HG02623 (cell line): ENCODE data around the gene PI4KA.
"Not testable (repeated sequence)": the region's sequence is repeated elsewhere in the genome, so short reads cannot be mapped to it uniquely, and the experiment has no call there.

ENCODE experiments used
- ATAC-seq: cut with Tn5 transposase; IDR thresholded peaks from one replicate; pipeline ENCODE4 v1.9.1; 2021; ENCODE audit warnings: moderate library complexity; ENCODE audit not compliant: unreplicated experiment

The PI4KA gene

DNA sequence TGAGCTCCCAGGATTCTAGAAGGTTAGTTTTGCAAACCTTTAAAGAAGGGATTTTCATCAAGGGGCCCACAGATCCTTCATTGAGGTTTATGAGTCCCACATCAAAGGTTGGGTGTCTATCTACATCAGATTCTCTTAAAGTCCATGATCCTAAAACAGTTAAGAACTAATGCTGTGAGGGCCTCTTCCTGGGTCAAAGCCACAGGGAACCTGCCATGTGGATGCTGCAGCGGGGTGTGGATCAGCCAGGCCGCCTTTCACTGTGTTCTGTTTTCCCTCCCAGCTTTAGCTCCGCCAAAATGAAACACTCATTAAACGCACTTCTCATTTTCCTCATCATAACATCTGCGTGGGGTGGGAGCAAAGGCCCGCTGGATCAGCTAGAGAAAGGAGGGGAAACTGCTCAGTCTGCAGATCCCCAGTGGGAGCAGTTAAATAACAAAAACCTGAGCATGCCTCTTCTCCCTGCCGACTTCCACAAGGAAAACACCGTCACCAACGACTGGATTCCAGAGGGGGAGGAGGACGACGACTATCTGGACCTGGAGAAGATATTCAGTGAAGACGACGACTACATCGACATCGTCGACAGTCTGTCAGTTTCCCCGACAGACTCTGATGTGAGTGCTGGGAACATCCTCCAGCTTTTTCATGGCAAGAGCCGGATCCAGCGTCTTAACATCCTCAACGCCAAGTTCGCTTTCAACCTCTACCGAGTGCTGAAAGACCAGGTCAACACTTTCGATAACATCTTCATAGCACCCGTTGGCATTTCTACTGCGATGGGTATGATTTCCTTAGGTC, 79.4 kb downstream of the PI4KA start:
- ATAC-seq = no peak

DNA sequence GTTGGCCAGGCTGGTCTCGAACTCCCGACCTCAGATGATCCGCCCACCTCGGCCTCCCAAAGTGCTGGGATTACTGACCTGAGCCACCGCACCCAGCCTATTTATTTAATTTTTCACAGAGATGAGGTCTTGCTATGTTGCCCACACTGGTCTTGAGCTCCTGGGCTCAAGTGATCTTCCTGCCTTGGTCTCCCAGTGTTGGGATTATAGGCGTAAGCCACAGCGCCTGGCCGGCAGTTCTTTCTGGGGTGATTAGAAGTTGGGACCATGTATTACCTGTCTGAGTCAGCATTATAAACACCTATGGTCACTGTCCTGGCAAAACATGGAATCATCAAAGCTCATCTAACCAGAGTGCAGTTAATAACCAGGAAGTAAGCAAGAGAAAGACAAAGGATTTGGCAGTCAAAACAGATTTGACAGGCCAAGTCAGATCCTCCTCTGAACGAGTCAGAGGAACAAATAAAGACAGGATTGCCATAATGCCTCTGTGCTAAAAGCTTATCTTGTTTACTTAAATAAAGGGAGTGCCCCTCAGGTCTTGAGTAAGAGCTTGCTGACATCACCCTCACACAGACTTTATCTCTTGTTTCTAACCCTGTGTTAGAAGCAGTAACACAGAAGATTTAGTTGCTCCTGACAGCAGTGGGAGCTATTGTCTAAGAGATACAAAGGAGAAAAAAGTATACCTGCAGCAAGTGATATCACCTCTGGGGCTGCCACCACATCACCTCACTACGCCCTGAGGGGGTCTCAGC, 81.0 kb downstream of the PI4KA start:
- ATAC-seq = no peak

DNA sequence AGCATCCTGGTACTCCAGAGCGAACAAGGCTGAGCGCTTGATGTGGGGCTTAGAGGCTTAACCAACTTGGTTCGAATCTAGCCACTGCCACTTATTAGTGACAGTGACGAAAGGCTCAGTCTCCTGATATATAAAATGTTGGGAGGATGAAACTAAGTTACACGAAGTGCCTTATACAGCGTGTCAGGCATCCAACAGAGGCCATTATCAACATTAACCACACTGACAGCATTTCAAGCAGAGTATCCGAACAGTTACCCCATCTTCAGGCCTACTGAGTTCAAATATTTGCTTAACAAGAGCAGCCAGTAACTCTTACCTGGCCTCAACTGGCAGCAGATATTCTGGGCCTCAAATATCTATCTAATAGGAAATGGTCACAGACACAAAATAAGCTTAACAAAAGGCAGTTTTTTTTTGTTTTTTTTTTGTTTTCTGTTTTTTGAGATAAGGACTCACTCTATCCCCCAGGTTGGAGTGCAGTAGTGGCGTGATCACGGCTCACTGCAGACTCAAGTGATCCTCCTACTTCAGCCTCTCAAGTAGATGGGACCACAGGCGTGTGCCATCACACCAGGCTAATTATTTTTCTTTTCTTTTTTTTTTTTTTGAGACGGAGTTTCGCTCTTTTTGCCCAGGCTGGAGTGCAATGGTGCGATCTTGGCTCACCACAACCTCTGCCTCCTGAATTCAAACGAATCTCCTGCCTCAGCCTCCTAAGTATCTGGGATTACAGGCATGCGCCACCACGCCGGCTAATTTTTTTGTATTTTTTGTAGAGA, 81.8 kb downstream of the PI4KA start:
- ATAC-seq = no peak

DNA sequence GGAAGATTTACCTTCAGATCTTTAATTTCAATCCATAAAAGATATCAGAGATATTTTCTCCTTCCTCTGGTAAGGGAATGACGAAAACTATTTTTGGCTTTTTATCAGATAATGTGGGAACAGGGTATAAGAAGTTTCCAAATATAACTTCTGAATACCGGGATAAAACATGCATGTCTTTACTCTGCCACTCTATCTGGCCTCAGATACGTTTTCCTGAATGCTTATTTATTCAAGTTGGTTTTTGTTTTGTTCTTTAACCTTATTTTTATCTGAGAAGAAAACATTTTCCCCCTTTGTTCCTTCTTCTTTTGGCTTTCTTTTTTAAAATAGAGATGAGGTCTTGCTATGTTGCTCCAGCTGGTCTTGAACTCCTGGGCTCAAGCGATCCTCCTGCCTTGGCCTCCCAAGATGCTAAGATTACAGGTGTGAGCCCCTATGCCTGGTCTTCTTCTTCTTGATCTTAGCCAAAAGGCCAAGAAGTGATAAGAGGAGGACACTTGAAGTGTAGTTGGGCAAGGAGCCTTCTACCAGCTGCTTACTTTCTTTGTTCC, 83.2 kb downstream of the PI4KA start:
- no peak for ATAC-seq

DNA sequence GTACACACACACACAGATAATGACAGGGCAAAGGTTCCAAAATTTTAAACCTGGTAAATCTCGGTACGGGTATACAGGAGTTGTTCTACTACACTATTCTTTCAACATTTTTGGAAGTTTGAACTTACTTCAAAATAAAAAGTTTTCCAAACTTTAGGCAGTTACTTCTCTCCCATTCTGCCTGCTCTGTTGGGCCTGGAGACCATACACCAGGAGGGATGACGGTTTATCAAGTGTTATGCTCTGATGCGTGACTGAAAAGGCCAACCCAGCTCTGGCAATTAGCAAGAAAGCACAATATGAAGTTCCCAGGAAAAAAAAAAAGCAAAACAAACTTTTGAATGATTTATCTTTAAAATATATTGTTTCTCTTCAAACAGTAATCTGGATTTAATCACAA, 83.7 kb downstream of the PI4KA start:
- no peak for ATAC-seq

DNA sequence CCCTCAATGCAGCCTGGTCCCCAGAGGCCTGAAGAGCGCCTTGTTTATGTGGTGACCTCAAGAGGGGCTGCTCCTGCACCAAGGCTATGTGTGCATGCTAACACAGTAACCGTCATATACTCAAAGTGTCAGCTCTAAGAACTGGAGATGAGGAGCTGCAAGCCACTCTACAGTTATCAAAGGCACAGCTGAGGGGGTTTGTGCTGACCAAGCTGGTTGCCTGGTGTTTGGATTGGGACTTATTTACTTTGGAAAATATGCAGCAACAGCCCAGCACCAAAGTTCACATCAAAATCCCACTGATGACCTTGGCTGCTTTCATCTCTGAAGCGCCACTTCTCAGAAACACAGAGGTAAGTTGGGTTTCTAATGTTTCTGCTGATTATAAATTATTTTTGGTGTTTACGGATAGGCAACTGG, 84.8 kb downstream of the PI4KA start, which contains the start of gene SERPIND1:
TSS of gene SERPIND1 (plus strand) at position 321 of the 420 bp plus-strand sequence. CDS start 5,200 bp downstream, outside the sequence.
- ATAC-seq = no peak

DNA sequence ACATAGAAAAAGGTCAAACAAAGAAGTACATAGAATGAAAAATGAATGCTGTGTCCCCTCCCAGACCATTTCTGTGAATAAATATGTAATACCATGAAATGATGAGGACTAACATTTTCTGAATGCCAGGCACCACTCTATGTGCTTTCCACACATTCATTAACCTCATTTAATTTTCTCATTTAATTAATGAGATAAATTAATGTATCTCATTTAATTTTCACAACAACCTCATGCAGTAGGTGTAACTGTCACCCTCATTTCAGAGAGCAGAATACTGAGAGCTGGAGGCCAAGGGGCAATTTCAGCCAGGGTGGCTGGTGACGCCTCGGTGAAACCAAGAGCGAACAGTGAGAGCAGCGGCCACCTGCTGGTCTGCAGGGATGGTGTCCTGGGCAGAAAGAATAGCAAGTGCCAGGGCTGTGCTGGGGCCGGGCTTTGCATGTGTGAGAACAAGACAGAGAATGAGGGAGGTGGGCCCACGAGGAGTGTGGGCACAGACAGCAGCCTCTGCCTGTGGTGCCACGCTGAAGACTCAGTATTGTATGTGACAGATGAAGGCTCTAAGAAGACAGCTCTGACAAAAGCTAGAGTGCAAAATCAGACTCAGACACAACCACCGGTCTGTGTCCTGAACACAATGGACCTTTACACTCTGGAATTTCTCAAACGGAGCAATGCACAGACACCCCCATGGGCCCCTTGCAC, 86.5 kb downstream of the PI4KA start:
- no peak for ATAC-seq

DNA sequence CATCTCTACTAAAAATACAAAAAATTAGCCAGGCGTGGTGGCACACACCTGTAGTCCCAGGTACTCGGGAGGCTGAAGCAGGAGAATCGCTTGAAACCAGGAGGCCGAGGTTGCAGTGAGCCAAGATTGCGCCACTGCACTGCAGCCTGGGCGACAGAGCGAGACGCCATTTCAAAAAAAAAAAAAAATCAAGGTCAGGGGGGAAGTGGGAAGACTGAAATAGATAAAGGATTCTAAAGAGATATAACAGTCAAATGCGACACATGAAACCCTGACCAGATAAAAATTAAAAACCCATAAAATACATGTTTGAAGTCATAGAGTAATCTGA, 89.2 kb downstream of the PI4KA start:
- not testable (repeated sequence) for ATAC-seq

DNA sequence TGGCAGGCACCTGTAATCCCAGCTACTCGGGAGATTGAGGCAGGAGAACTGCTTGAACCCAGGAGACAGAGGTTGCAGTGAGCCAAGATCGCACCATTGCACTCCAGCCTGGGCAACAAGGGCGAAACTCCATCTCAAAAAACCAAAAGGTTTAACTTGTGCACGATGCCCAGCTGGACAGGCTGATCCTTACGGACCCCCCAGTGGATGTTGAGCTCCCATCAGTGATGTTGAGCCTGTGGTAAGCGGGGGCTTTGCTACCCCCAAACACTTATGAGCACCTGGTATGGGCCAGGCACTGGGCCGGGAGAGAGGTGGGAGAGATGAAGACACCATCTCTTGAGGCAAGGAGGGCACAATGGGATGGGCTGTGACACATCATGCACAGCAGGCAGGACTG, 92.1 kb downstream of the PI4KA start:
- ATAC-seq = no peak

DNA sequence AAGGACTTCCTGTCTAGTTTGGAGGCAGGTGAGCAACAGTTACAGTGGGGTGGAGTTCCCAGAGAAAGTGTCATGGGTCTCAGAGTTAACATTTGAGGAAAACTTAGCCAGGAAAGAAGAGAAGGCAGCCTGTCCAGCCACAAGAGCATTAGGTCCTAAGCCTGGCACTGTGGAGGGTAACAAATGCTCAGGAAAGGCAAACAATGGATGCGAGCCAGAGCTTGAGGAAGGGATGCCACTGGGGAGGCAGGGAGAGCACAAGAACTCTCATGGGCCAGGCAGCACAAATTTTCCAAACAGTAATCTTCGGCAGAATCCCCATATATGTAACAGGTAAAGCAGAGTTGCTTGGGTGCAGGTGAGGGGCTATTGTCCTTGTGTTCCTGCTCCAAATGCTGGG, 92.7 kb downstream of the PI4KA start:
- ATAC-seq = no peak

DNA sequence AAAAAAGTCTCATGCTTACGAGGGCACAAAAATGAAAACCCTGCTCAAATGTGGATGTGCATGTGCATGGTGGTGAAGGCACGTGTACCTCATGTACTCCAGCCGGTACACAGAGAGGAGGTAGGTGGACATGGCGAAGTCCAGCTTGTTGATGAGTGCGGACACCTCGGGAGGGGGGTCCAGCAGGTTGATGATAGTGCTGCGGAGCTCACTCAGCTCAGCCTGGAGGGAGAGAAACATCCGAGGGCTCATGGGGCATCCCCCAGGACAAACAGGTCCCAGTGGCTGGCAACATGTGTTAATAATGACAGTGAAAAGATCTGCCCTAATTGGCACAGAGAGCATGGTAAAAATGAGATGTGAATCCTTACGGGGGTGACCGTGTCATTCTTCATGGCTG, 93.9 kb downstream of the PI4KA start:
- ATAC-seq = no peak

DNA sequence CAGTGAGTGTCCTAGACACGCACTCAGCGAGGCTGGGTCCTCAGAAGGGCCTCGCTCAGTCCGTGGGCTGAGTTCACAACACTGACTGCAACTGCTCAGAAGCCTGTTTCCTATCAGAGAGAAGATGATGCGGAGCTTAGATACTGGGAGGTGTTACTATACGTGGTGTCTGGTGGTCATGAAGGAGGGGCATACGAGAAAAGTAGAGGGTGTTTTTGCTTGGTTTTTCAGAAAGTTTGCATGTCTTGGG, 94.2 kb downstream of the PI4KA start:
- no peak for ATAC-seq

DNA sequence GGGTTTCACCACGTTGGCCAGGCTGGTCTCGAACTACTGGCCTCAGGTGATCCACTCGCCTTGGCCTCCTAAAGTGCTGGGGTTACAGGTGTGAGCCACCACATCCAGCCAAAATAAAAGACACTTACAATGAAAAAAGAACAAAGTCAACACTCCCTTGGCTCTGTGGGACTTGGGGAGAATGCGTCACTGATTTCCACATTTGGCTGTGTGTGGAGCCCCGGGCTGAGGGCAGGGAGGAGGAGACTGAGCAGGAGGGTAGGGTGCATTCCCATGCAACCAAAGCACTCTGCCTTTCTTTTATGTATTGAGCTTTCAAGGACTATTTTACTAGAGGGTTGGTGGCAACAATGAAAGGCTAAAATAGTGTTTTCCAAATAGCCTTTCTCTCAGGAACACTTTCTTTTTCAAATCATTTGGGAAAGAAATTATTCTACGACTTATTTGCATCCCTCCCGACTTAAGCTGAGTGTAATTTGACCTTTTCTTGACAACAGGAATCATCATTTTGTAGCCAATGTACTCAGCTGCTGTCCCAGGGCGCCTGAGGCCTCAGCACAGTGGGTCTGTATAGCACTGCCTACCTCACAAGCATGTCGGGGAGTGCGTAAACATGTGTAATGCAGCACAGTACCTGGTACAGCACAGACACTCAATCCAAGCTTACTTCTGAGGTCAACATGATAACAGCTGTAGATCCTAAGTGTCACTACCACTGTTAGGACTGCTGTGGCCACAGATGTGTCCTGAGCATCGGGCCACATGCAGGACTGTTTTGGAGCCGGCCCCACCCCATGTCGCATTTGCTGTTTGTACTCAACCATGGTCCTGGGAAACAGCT, 94.8 kb downstream of the PI4KA start:
- ATAC-seq = no peak

DNA sequence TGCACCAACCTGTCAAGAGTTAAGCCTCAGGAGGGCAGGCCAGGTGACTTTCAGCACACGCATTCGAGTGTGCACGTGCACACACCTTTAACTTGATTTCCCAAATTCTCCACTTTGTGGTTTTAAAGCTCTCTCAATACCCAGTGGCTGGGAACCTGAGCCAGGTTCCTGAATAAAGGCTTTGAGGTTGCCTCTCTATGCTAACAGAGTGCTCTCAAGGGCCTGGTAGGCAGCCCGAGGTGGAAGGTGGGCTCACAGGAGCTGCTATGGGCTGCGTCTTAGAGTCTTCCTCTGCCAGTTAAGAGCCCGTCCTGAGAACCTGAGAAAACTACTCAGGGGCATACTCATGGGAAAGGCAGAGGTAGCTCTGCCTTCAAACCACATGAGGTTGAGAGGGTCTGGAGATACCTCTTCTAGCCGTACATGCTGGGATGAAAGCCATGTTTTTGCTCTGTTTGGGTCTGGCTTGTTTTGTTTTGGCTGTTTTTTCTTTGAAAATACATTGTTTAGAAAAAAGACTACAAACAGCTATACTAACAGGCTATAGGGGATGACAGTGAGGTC, 96.3 kb downstream of the PI4KA start:
- ATAC-seq = no peak

DNA sequence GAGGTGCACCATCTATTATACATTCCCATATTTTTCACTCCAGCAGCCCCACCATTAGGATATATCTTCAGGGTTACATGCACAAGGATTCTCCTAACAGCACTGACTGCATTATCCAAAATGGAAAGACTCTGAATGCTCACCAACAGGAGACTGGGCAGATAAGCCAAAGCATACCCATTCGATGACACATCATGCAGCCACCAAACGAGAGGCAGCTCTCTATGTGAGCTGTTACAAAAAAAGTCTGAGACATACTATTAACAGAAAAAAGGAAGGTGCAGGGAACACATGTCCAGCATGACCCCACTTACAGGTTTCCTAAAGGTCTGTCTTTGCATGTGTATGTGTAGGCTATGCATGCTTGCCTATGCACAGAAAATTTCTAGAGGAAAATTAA, 97.1 kb downstream of the PI4KA start:
- no peak for ATAC-seq

DNA sequence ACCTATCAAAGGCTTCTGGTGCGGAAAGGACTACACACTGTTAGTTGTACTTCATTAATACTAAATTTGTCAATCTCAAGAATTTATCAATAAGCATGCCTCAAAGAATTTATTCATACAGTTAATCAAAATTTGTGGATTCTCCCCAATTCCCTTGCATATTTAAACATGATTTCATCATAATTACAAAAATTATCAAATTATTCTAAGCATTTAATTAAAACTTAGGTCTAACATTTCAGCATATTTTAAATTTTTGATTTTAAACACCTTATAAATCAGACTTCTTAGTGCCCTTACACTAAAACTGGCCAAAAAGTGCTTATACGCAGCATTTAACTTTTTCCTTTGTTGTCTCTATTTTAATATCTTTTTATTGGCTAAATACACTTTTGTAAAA, 98.5 kb downstream of the PI4KA start:
- no peak for ATAC-seq

DNA sequence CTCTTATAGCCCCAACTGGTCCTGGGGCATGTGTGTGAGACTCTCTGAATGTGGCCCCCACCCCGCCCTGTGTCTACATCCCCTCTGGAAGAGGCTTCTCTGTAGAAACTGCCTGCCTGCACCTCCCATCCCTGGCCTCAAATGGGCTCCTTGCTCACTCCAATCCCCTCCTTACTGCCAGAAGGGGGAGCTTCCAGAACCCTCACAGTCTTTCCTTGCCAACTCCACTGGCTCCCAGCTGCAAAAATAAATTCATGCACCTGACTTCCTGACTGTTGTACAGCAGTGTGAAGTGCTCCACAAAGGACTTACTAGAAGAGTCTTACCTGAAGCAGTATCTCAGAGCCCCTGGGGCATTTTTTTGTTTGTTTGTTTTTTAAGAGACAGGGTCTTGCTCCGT, 99.9 kb downstream of the PI4KA start:
- no peak for ATAC-seq

DNA sequence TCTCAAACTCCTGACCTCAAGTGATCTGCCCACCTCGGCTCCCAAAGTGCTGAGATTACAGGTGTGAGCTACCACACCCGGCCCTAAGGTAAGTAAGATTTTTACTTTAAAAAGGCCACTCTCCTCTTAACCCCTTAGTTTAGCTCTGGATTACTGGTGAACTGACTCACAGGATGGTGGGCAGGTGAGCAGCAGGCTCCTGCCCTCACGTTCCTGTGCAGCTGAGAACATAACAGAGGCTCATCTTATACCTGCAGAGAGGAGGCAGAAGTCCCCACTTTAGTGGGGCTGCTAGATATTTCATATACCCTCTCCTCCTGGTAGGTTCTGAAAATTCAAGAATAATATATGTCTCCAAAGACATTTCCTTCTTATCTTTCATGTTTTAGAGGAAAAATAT, 101.8 kb downstream of the PI4KA start:
- no peak for ATAC-seq

DNA sequence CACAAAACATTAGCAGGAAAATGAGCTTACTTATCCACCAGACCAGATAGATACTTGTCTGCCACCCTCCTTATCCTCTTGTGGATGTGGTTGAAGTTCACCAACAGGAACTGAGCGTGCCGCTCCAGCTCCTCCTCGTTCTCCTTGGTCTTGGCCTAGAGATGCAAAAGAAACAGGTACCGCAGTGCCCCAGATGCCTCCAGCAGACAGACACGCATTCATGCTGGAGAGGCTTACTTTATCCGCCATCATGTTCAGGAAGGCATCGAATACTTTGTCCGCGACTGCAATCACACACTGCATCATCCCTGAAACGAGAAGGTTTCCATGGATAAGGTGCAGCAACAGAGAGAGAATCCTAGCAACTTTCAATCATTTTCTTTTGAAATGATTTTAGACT, 105.7 kb downstream of the PI4KA start:
- no peak for ATAC-seq
